Fibroblast of lung (primary cell): Measurements from ENCODE around the gene C14orf39. TPM values are rescaled to one million over a fixed set of nuclear protein-coding genes. Genes with fewer than 3 reads are reported as not detected.

ENCODE experiments used
- DNase-seq, 2 donors: peaks; one replicate each; pipeline versions ENCODE4 v3.0.0 to v3.0.0-alpha.2; 2010; ENCODE audit warnings: low read depth in 2 of 2
- H2AFZ ChIP-seq: 2 replicates; pipeline ENCODE4 v1.5.1; 2012; ENCODE audit warnings: low read length, control low read depth, inconsistent platforms
- H3K27ac ChIP-seq: 2 replicates; pipeline ENCODE4 v1.5.1; 2011; ENCODE audit warnings: low read length, control low read depth; ENCODE audit not compliant: insufficient read depth
- H3K27me3 ChIP-seq: 2 replicates; pipeline ENCODE4 v1.5.1; 2011; ENCODE audit warnings: mild to moderate bottlenecking, low read length; ENCODE audit not compliant: control insufficient read depth, insufficient read depth
- H3K36me3 ChIP-seq: 2 replicates; pipeline ENCODE4 v1.5.1; 2011; ENCODE audit warnings: low read length; ENCODE audit not compliant: control insufficient read depth, insufficient read depth
- H3K4me1 ChIP-seq: 2 replicates; pipeline ENCODE4 v1.5.1; 2011; ENCODE audit warnings: low read length; ENCODE audit not compliant: control insufficient read depth, insufficient read depth; ENCODE audit errors: extremely low read depth
- H3K4me2 ChIP-seq: 2 replicates; pipeline ENCODE4 v1.5.1; 2011; ENCODE audit warnings: low read length, control low read depth; ENCODE audit not compliant: insufficient read depth; ENCODE audit errors: extremely low read depth
- H3K4me3 ChIP-seq, 4 experiments: fragments of 200-600 bp in 1 of 4; sonication (generic) in 1 of 4; replicated peaks in 1 of 4; 2 replicates each; pipeline ENCODE4 v1.5.1; 2011 to 2016; ENCODE audit warnings: low read length in 4 of 4, low read depth in 3 of 4, mild to moderate bottlenecking in 3 of 4, control low read depth in 2 of 4, inconsistent platforms in 1 of 4, mixed read lengths in 1 of 4; ENCODE audit not compliant: insufficient read depth in 1 of 4; ENCODE audit errors: control extremely low read depth in 1 of 4
- H3K79me2 ChIP-seq: 2 replicates; pipeline ENCODE4 v1.5.1; 2012; ENCODE audit warnings: mild to moderate bottlenecking, low read length, inconsistent platforms; ENCODE audit not compliant: control insufficient read depth, insufficient read depth
- H3K9ac ChIP-seq: 2 replicates; pipeline ENCODE4 v1.5.1; 2011; ENCODE audit warnings: mild to moderate bottlenecking, low read length, control low read depth; ENCODE audit not compliant: insufficient read depth
- H3K9me3 ChIP-seq: 2 replicates; pipeline ENCODE4 v1.5.1; 2012; ENCODE audit warnings: low read depth, low read length; ENCODE audit not compliant: control insufficient read depth, insufficient read depth
- H4K20me1 ChIP-seq: 2 replicates; pipeline ENCODE4 v1.5.1; 2011; ENCODE audit warnings: low read length; ENCODE audit not compliant: control insufficient read depth, insufficient read depth; ENCODE audit errors: extremely low read depth
- EZH2 ChIP-seq: IDR thresholded peaks from 2 replicates; pipeline ENCODE4 v1.5.1; 2012; ENCODE audit warnings: low read length, control low read depth, mild to moderate bottlenecking; ENCODE audit errors: missing control alignments
- polyA plus RNA-seq, 2 donors: library from polyadenylated mRNA; depleted of rRNA in 1 of 2; stranded (reverse) in 1 of 2; unstranded in 1 of 2; fragments of >200 nt; gene quantifications; 2 replicates each; pipeline ENCODE4 v1.2.1, GENCODE V29; 2011 to 2012; ENCODE audit warnings: missing spikeins in 1 of 2
- total RNA-seq: library from RNA; depleted of rRNA; stranded (reverse); fragments of >200 nt; gene quantifications from 2 replicates; pipeline ENCODE4 v1.2.1, GENCODE V29; 2014
- TF ChIP-seq, protein P1 (sequence below), 2 donors: IDR thresholded peaks in 1 of 2; conservative IDR thresholded peaks in 1 of 2; 1 replicate in 1 of 2; 2 replicates in 1 of 2; pipeline ENCODE4 v1.5.1; 2011 to 2012; ENCODE audit warnings: low read length in 2 of 2, control low read depth in 1 of 2, inconsistent platforms in 1 of 2, low read depth in 1 of 2, mild to moderate bottlenecking in 1 of 2

The C14orf39 gene
- total and polyA plus RNA-seq, 2 donors (not counting 1 experiment from before 2014, with no cell fraction given): 0.06 TPM; not detected in 1

DNA sequence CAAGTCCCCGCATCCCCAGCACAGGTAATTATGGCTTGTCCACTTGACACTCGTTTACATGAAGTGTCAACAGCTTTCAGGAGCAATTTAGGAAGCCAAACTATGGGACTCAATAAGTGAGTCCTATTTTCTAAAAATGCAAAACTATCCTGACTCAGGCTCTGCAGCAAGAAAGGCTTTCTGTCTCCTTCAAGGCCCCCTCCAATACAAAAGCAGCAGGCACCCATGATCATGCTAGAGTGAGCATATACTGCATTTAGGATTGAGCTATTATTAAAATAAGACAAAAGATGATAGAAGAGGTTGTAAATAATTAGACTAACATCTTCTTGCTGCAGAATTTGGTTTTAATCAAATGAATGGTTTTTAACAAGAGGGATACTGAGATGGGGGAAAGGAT, 26.3 kb upstream of the C14orf39 start:
- peaks cover 84% of the 10 kb centered on the region for H3K27me3 ChIP-seq
- no peaks in the 10 kb centered on the region for H3K4me1 ChIP-seq
- H4K20me1 ChIP-seq: no peaks in the 10 kb centered on the region
- H3K4me2 ChIP-seq: no peak overlapping the region
- H3K4me3 ChIP-seq: no peak overlapping the region
- H3K9ac ChIP-seq: no peak overlapping the region
- TF ChIP-seq, protein P1, sequence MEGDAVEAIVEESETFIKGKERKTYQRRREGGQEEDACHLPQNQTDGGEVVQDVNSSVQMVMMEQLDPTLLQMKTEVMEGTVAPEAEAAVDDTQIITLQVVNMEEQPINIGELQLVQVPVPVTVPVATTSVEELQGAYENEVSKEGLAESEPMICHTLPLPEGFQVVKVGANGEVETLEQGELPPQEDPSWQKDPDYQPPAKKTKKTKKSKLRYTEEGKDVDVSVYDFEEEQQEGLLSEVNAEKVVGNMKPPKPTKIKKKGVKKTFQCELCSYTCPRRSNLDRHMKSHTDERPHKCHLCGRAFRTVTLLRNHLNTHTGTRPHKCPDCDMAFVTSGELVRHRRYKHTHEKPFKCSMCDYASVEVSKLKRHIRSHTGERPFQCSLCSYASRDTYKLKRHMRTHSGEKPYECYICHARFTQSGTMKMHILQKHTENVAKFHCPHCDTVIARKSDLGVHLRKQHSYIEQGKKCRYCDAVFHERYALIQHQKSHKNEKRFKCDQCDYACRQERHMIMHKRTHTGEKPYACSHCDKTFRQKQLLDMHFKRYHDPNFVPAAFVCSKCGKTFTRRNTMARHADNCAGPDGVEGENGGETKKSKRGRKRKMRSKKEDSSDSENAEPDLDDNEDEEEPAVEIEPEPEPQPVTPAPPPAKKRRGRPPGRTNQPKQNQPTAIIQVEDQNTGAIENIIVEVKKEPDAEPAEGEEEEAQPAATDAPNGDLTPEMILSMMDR (conservative IDR thresholded peaks at IDR 0.05 in 1 of 2, IDR thresholded peaks at IDR 0.05 in 1 of 2; ENCODE audit: low read depth in 1 of 2, low read length in 2 of 2): no peak
- no peak for TF ChIP-seq EZH2
- H3K79me2 ChIP-seq: no peaks in the 10 kb centered on the region
- no peak overlapping the region for H3K27ac ChIP-seq
- H3K36me3 ChIP-seq: no peaks in the 10 kb centered on the region
- DNase-seq: no peak
- H3K9me3 ChIP-seq: no peaks in the 10 kb centered on the region
- H2AFZ ChIP-seq: no peak overlapping the region

DNA sequence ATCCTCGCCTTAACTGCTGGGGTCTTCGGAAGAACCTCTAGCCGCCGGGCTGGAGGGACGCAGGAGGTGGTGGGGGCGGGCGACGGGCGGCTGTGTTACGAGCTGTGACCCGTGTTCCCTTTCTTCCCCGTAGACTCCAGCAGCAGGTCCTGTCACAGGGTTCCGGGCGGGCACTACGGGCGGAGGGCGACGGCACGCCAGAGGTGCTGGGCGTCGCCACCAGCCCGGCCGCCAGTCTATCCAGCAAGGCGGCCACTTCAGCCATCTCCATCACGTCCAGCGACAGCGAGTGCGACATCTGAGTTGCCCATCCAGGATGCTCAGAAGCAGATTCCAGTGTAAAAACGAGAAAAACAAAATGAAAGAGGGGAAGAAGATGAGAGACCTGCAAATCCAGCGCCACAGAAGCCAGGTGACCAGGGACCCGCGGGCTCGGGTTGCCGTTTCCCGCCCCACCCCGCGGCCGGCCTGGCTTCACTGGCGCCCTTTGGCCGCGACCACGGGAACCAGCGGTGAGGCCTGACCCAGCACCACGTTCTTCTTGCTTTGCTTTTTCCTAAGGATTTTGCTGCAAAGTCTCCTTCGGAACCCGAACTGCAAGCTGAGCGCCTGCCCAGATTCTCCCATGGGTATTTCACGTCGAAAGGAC, 25.2 kb upstream of the C14orf39 start:
- H3K4me2 ChIP-seq: no peak overlapping the region

DNA sequence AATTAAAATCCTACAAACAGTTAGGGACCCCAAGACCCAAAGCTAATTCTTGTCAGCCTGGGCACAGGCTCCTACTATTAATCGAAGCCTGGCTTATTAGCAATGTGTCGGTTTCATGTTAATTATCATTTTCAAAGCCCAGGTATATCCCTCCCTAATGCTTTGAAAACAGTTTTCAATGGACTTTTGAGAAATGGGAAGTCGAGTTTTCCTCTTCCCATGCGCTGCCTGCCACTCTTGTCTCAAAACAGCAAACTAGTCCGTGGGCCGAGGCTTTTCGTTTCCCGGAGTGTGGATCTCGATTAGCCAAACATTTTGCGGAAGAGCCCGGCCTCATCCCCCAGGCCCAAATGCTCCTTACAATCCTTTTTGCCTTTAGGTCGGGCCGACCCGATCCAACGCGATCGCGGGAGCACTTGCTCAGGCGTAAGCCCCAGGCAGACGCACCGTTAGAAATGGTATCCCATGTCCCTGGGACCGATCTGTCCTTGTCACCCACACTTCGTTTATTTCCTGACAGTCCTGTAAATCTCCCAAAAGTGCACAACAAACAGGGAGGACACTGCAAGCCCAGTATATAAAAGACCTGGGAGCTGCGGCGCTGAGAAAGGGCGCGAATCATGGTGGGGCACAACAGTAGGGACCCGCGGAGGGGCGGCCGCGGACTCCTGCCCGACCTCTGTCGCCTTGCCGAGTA, 24.5 kb upstream of the C14orf39 start:
- Histone ChIP-seq H2AFZ (no peak overlapping the region), H3K36me3 (no peaks in the 10 kb centered on the region), H3K4me1 (no peaks in the 10 kb centered on the region), H3K4me3 (no peak overlapping the region), H3K27me3 (peaks cover 88% of the 10 kb centered on the region), H3K4me2 (no peak overlapping the region), H3K79me2 (no peaks in the 10 kb centered on the region), H3K9ac (no peak overlapping the region), H3K27ac (no peak overlapping the region), H4K20me1 (no peaks in the 10 kb centered on the region), H3K9me3 (no peaks in the 10 kb centered on the region)
- TF ChIP-seq, protein P1 (conservative IDR thresholded peaks at IDR 0.05 in 1 of 2, IDR thresholded peaks at IDR 0.05 in 1 of 2; ENCODE audit: low read depth in 1 of 2, low read length in 2 of 2): no peak
- TF ChIP-seq EZH2: peak; percentile 91
- DNase-seq: no peak

More for the DNA sequence above, 25.2 kb upstream of the C14orf39 start:
- H3K4me3 ChIP-seq: no peak overlapping the region
- DNase-seq: no peak
- TF ChIP-seq, protein P1 (conservative IDR thresholded peaks at IDR 0.05 in 1 of 2, IDR thresholded peaks at IDR 0.05 in 1 of 2; ENCODE audit: low read depth in 1 of 2, low read length in 2 of 2): no peak
- peak; percentile 46 for TF ChIP-seq EZH2
- H3K27me3 ChIP-seq: peaks cover 89% of the 10 kb centered on the region
- no peak overlapping the region for H3K27ac ChIP-seq
- no peaks in the 10 kb centered on the region for H3K36me3 ChIP-seq
- no peaks in the 10 kb centered on the region for H3K4me1 ChIP-seq
- no peak overlapping the region for H3K9ac ChIP-seq
- H3K9me3 ChIP-seq: no peaks in the 10 kb centered on the region
- no peak overlapping the region for H2AFZ ChIP-seq
- H4K20me1 ChIP-seq: no peaks in the 10 kb centered on the region
- H3K79me2 ChIP-seq: no peaks in the 10 kb centered on the region
